Endodermal cell (in vitro differentiated cells): ENCODE measurements around the gene F7. TPM values are rescaled to one million over a fixed set of nuclear protein-coding genes. Genes with fewer than 3 reads are reported as not detected.

Experiments
- DNase-seq: peaks from one replicate; pipeline ENCODE4 v3.0.0-alpha.2; 2017
- H3K27ac ChIP-seq: 2 replicates; pipeline ENCODE4 v1.5.1; 2013; ENCODE audit warnings: mild to moderate bottlenecking, low read depth, low read length, moderate library complexity
- H3K27me3 ChIP-seq: 2 replicates; pipeline ENCODE4 v1.6.1; 2013; ENCODE audit warnings: mild to moderate bottlenecking, low read length, moderate library complexity; ENCODE audit not compliant: insufficient read depth, control insufficient read depth, poor library complexity, severe bottlenecking
- H3K36me3 ChIP-seq: 2 replicates; pipeline ENCODE4 v1.7.0; 2013; ENCODE audit warnings: mild to moderate bottlenecking, low read length, moderate library complexity; ENCODE audit not compliant: control insufficient read depth, insufficient read depth
- H3K4me1 ChIP-seq: one replicate; pipeline ENCODE4 v1.7.0; 2013; ENCODE audit warnings: low read length; ENCODE audit not compliant: control insufficient read depth, insufficient read depth
- H3K4me3 ChIP-seq: 2 replicates; pipeline ENCODE4 v1.5.1; 2013; ENCODE audit warnings: mild to moderate bottlenecking, low read length, moderate library complexity
- H3K9ac ChIP-seq: 2 replicates; pipeline ENCODE4 v1.6.1; 2013; ENCODE audit warnings: mild to moderate bottlenecking, low read length, moderate library complexity; ENCODE audit not compliant: poor library complexity, severe bottlenecking; ENCODE audit errors: extremely low read depth
- H3K9me3 ChIP-seq: 2 replicates; pipeline ENCODE4 v1.6.1; 2013; ENCODE audit warnings: mild to moderate bottlenecking, low read length, moderate library complexity; ENCODE audit not compliant: control insufficient read depth
- H3K27ac Mint-ChIP-seq: 2 replicates; pipeline ENCODE4 v1.8.0; 2020; ENCODE audit warnings: mixed read lengths
- H3K27me3 Mint-ChIP-seq: 2 replicates; pipeline ENCODE4 v1.8.0; 2021; ENCODE audit warnings: mild to moderate bottlenecking, mixed read lengths; ENCODE audit not compliant: insufficient read depth
- H3K36me3 Mint-ChIP-seq: 2 replicates; pipeline ENCODE4 v1.8.0; 2020; ENCODE audit warnings: low read depth, mixed read lengths
- H3K4me1 Mint-ChIP-seq: 2 replicates; pipeline ENCODE4 v1.8.0; 2020; ENCODE audit warnings: mixed read lengths
- H3K4me3 Mint-ChIP-seq: 2 replicates; pipeline ENCODE4 v1.8.0; 2020; ENCODE audit warnings: mild to moderate bottlenecking, moderate library complexity, mixed read lengths
- H3K9me3 Mint-ChIP-seq: 2 replicates; pipeline ENCODE4 v1.8.0; 2020; ENCODE audit warnings: mild to moderate bottlenecking, mixed read lengths
- CTCF ChIP-seq: fragments of 200-600 bp; sonication (generic); conservative IDR thresholded peaks from 2 replicates; pipeline ENCODE4 v1.5.0; 2021; ENCODE audit warnings: antibody characterized with exemption, mild to moderate bottlenecking
- whole genome bisulfite sequencing, 2 experiments: methylation state at CpG; one replicate each; pipeline versions ENCODE4 v1.1.5 to v1.1.7; 2013; ENCODE audit warnings: missing lambda C conversion rate in 2 of 2, mixed read lengths in 1 of 2; ENCODE audit not compliant: insufficient coverage in 1 of 2, insufficient read length in 1 of 2; 5-methylcytosine and 5-hydroxymethylcytosine counted together
- total RNA-seq, 2 donors: library from RNA; stranded (reverse); fragmentation: NEBNext Ultra II Directional in 1 of 2; extraction: Animal tissue kit (Norgen Biotek cat#: 25700) in 1 of 2; gene quantifications; 2 replicates in 1 of 2; 3 replicates in 1 of 2; pipeline ENCODE4 v1.2.1, GENCODE V29; 2021

The F7 gene
- total RNA-seq, 2 donors from 2014 or later: 4.7 to 6.4 TPM

- no peak overlapping the region for H3K27ac Mint-ChIP-seq
- no peak for TF ChIP-seq CTCF
- DNase-seq: no peak
- Histone ChIP-seq H3K36me3 (no peaks in the 10 kb centered on the region), H3K27ac (no peak overlapping the region), H3K4me3 (no peak overlapping the region), H3K9me3 (no peaks in the 10 kb centered on the region), H3K27me3 (no peaks in the 10 kb centered on the region), H3K9ac (no peak overlapping the region), H3K4me1 (peaks cover 8% of the 10 kb centered on the region)
- WGBS, 2 experiments: 94 to 95% methylated on average over 17 to 19 of the region's 19 CpGs
- H3K27me3 Mint-ChIP-seq: peaks cover 2% of the 10 kb centered on the region
- peaks cover 2% of the 10 kb centered on the region for H3K9me3 Mint-ChIP-seq
- peaks cover 18% of the 10 kb centered on the region for H3K4me1 Mint-ChIP-seq
- H3K4me3 Mint-ChIP-seq: no peak overlapping the region
- peaks cover 14% of the 10 kb centered on the region for H3K36me3 Mint-ChIP-seq
Measured at GRCh38 chr13:113125506-113126264, 20.1 kb downstream of the F7 start.

GRCh38 chr13:113126265-113127150, 20.9 kb downstream of the F7 start:
- Histone ChIP-seq H3K4me3 (no peak overlapping the region), H3K27ac (no peak overlapping the region), H3K9ac (no peak overlapping the region), H3K9me3 (no peaks in the 10 kb centered on the region), H3K27me3 (no peaks in the 10 kb centered on the region), H3K36me3 (no peaks in the 10 kb centered on the region), H3K4me1 (peaks cover 13% of the 10 kb centered on the region)
- Mint-ChIP-seq H3K4me1 (peaks cover 20% of the 10 kb centered on the region), H3K9me3 (peaks cover 2% of the 10 kb centered on the region), H3K27me3 (peaks cover 4% of the 10 kb centered on the region), H3K36me3 (peaks cover 19% of the 10 kb centered on the region), H3K4me3 (no peak overlapping the region), H3K27ac (no peak overlapping the region)
- DNase-seq: peak; percentile 36
- 94 to 95% methylated on average over 12 to 18 of the region's 18 CpGs for WGBS, 2 experiments
- TF ChIP-seq CTCF: no peak

- H3K4me3 ChIP-seq: no peak overlapping the region
- H3K9ac ChIP-seq: no peak overlapping the region
- DNase-seq: peak; percentile 60
- H3K4me1 ChIP-seq: peaks cover 9% of the 10 kb centered on the region
- peaks cover 4% of the 10 kb centered on the region for H3K27me3 Mint-ChIP-seq
- peak overlapping the region; percentile 59 for H3K27ac Mint-ChIP-seq
- H3K9me3 Mint-ChIP-seq: peaks cover 5% of the 10 kb centered on the region
- H3K9me3 ChIP-seq: peaks cover 5% of the 10 kb centered on the region
- H3K4me3 Mint-ChIP-seq: no peak overlapping the region
- peaks cover 12% of the 10 kb centered on the region for H3K4me1 Mint-ChIP-seq
- H3K36me3 Mint-ChIP-seq: peaks cover 19% of the 10 kb centered on the region
- no peak for TF ChIP-seq CTCF
- no peak overlapping the region for H3K27ac ChIP-seq
- no peaks in the 10 kb centered on the region for H3K27me3 ChIP-seq
- H3K36me3 ChIP-seq: no peaks in the 10 kb centered on the region
- WGBS, 2 experiments: 93 to 94% methylated on average over 21 to 27 of the region's 27 CpGs
Measured at GRCh38 chr13:113129480-113129879, 23.9 kb downstream of the F7 start.
